DND-41 (cell line): ENCODE data around the gene CACYBP.

Source experiments
- ATAC-seq: fragments of 200-7000 bp; cut with Tn5 transposase; 3 replicates; pipeline ENCODE4 v1.9.1; 2021; ENCODE audit warnings: low read depth; ENCODE audit not compliant: insufficient read depth
- DNase-seq: peaks from one replicate; pipeline ENCODE4 v3.0.0-alpha.2; 2020
- H2AFZ ChIP-seq: 2 replicates; pipeline ENCODE4 v1.6.0; 2012; ENCODE audit warnings: low read depth, low read length
- H3K27ac ChIP-seq: 2 replicates; pipeline ENCODE4 v1.5.1; 2012; ENCODE audit warnings: low read length, inconsistent platforms
- H3K27me3 ChIP-seq: fragments of 200-600 bp; sonication (generic); 2 replicates; pipeline ENCODE4 v1.6.0; 2012; ENCODE audit warnings: low read length, mild to moderate bottlenecking, inconsistent platforms; ENCODE audit not compliant: insufficient read depth, poor library complexity
- H3K36me3 ChIP-seq: 2 replicates; pipeline ENCODE4 v1.5.1; 2012; ENCODE audit warnings: low read length, inconsistent platforms; ENCODE audit not compliant: insufficient read depth
- H3K4me1 ChIP-seq: 2 replicates; pipeline ENCODE4 v1.5.1; 2012; ENCODE audit warnings: mild to moderate bottlenecking, low read length; ENCODE audit not compliant: insufficient read depth
- H3K4me2 ChIP-seq: 2 replicates; pipeline ENCODE4 v1.6.0; 2012; ENCODE audit warnings: mild to moderate bottlenecking, moderate library complexity, low read length, inconsistent platforms; ENCODE audit not compliant: insufficient read depth
- H3K4me3 ChIP-seq, 2 experiments: fragments of 200-600 bp in 1 of 2; shearing (Covaris generic) in 1 of 2; 2 replicates each; pipeline ENCODE4 v1.5.1; 2012 to 2016; ENCODE audit warnings: inconsistent platforms in 2 of 2, low read length in 2 of 2, mild to moderate bottlenecking in 2 of 2, low read depth in 1 of 2, moderate library complexity in 1 of 2
- H3K79me2 ChIP-seq: 2 replicates; pipeline ENCODE4 v1.6.0; 2012; ENCODE audit warnings: low read length, inconsistent platforms; ENCODE audit not compliant: insufficient read depth
- H3K9ac ChIP-seq: 2 replicates; pipeline ENCODE4 v1.6.0; 2012; ENCODE audit warnings: low read depth, mild to moderate bottlenecking, inconsistent platforms, low read length, moderate library complexity
- H3K9me3 ChIP-seq: 2 replicates; pipeline ENCODE4 v1.5.1; 2012; ENCODE audit warnings: low read length, moderate library complexity, mild to moderate bottlenecking, inconsistent platforms; ENCODE audit not compliant: insufficient read depth, severe bottlenecking
- H4K20me1 ChIP-seq: 2 replicates; pipeline ENCODE4 v1.6.0; 2012; ENCODE audit warnings: low read length; ENCODE audit not compliant: insufficient read depth
- CTCF ChIP-seq: IDR thresholded peaks from 2 replicates; pipeline ENCODE4 v1.5.1; 2012; ENCODE audit warnings: borderline replicate concordance, low read length, moderate library complexity, mild to moderate bottlenecking; ENCODE audit not compliant: poor library complexity, severe bottlenecking; ENCODE audit errors: extremely low read depth
- EZH2 ChIP-seq: IDR thresholded peaks from 3 replicates; pipeline ENCODE4 v1.6.1; 2012; ENCODE audit warnings: borderline replicate concordance, low read depth, mild to moderate bottlenecking, moderate library complexity, low read length, inconsistent platforms; ENCODE audit not compliant: severe bottlenecking

The CACYBP gene

GRCh38 chr1:175034775-175035174, 35.0 kb downstream of the CACYBP start:
- Histone ChIP-seq H3K4me2 (no peak overlapping the region), H3K4me3 (no peak overlapping the region), H3K27ac (no peak overlapping the region), H3K4me1 (peaks cover 3% of the 10 kb centered on the region), H3K79me2 (no peaks in the 10 kb centered on the region), H3K27me3 (no peaks in the 10 kb centered on the region), H3K9me3 (no peaks in the 10 kb centered on the region), H3K36me3 (no peaks in the 10 kb centered on the region), H2AFZ (no peak overlapping the region), H3K9ac (no peak overlapping the region), H4K20me1 (no peaks in the 10 kb centered on the region)
- ATAC-seq (no peak), DNase-seq (no peak)
- no peak for TF ChIP-seq CTCF
- TF ChIP-seq EZH2 = no peak

DNA sequence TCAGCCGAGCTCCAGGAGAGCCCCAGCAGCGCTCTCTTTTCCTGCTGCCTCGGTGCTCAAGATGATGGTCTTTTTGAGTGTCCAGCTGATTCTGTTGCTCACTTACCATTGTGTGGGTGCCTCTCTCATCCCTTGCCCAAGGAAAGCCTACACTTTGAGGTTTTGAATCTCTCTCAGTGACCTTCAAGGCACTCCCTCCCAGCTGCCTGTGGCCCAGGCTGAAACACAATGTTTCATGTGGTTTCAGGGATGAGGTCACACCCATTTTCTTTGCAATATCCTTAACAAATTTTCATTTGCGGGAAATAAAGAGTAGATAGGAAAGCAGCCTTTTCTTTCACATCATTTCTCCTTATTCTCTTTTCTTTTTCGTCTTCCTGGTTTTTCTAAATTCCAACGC, 36.1 kb downstream of the CACYBP start:
- Histone ChIP-seq H2AFZ (no peak overlapping the region), H3K36me3 (no peaks in the 10 kb centered on the region), H3K79me2 (no peaks in the 10 kb centered on the region), H3K4me2 (no peak overlapping the region), H3K27ac (no peak overlapping the region), H4K20me1 (no peaks in the 10 kb centered on the region), H3K4me1 (no peaks in the 10 kb centered on the region), H3K27me3 (no peaks in the 10 kb centered on the region), H3K9ac (no peak overlapping the region), H3K9me3 (no peaks in the 10 kb centered on the region), H3K4me3 (no peak overlapping the region)
- no peak for ATAC-seq
- no peak for DNase-seq
- TF ChIP-seq CTCF = no peak
- no peak for TF ChIP-seq EZH2

GRCh38 chr1:175036476-175036875, 36.7 kb downstream of the CACYBP start:
- H3K27me3 ChIP-seq = no peaks in the 10 kb centered on the region
- ATAC-seq (no peak), DNase-seq (no peak)
- TF ChIP-seq EZH2 = no peak
- no peak for TF ChIP-seq CTCF
- H3K79me2 ChIP-seq = no peaks in the 10 kb centered on the region
- no peak overlapping the region for H3K4me2 ChIP-seq
- no peak overlapping the region for H2AFZ ChIP-seq
- no peak overlapping the region for H3K4me3 ChIP-seq
- no peak overlapping the region for H3K27ac ChIP-seq
- H3K9me3 ChIP-seq = no peaks in the 10 kb centered on the region
- no peaks in the 10 kb centered on the region for H3K4me1 ChIP-seq
- no peak overlapping the region for H3K9ac ChIP-seq
- H4K20me1 ChIP-seq = no peaks in the 10 kb centered on the region
- no peaks in the 10 kb centered on the region for H3K36me3 ChIP-seq

GRCh38 chr1:175037416-175037815, 37.7 kb downstream of the CACYBP start:
- Histone ChIP-seq H3K36me3 (no peaks in the 10 kb centered on the region), H3K9me3 (no peaks in the 10 kb centered on the region), H3K9ac (no peak overlapping the region), H3K27ac (no peak overlapping the region), H3K79me2 (no peaks in the 10 kb centered on the region), H2AFZ (no peak overlapping the region), H3K27me3 (no peaks in the 10 kb centered on the region), H3K4me2 (no peak overlapping the region), H3K4me3 (no peak overlapping the region), H4K20me1 (no peaks in the 10 kb centered on the region), H3K4me1 (no peaks in the 10 kb centered on the region)
- no peak for TF ChIP-seq CTCF
- TF ChIP-seq EZH2 = no peak
- no peak for DNase-seq
- ATAC-seq = no peak
